HUDEP-2 (cell line): ENCODE results near the gene ZNF268.
"Not testable (repeated sequence)": the region's sequence is repeated elsewhere in the genome, so short reads cannot be mapped to it uniquely, and the experiment has no call there.

Source experiments
- DNase-seq, 76 experiments: peaks; one replicate each; lab custom pipeline; 2025; ENCODE audit not compliant: unreplicated experiment in 76 of 76; lab: John Stamatoyannopoulos, UW

Gene ZNF268

GRCh38 chr12:133226690-133227089 lies 45.4 kb downstream of the ZNF268 start:
- no peak for DNase-seq

GRCh38 chr12:133227281-133227852 lies 46.1 kb downstream of the ZNF268 start:
- no peak for DNase-seq

- no peak for DNase-seq
Observed at GRCh38 chr12:133231001-133231400, 49.7 kb downstream of the ZNF268 start.

GRCh38 chr12:133233006-133233405 lies 51.7 kb downstream of the ZNF268 start:
- no peak for DNase-seq

GRCh38 chr12:133233993-133234564 lies 52.8 kb downstream of the ZNF268 start:
- DNase-seq: no peak

- DNase-seq: no peak
Observed at GRCh38 chr12:133234971-133235370, 53.7 kb downstream of the ZNF268 start.

- no peak for DNase-seq
Observed at GRCh38 chr12:133235401-133236112, 54.3 kb downstream of the ZNF268 start, which contains the start of gene ANHX. Gene ANHX, minus strand, starts transcription at chr12:133235877. Its CDS starts 1,521 bp downstream, at chr12:133234356.

GRCh38 chr12:133236144-133236543 lies 54.8 kb downstream of the ZNF268 start:
- no peak for DNase-seq

- no peak for DNase-seq
Observed at GRCh38 chr12:133236556-133236955, 55.3 kb downstream of the ZNF268 start.

GRCh38 chr12:133251732-133252131 lies 70.4 kb downstream of the ZNF268 start:
- DNase-seq: no peak

GRCh38 chr12:133255833-133256232 lies 74.5 kb downstream of the ZNF268 start:
- DNase-seq: not testable (repeated sequence)

GRCh38 chr12:133256321-133256720 lies 75.0 kb downstream of the ZNF268 start:
- no peak for DNase-seq

- no peak for DNase-seq
Observed at GRCh38 chr12:133264173-133264572, 82.9 kb downstream of the ZNF268 start.
